ENCODE results near the gene PHOX2B. TPM values are rescaled to one million over a fixed set of nuclear protein-coding genes. Genes with fewer than 3 reads are reported as not detected.

The PHOX2B gene
- not detected in 2 replicates for total RNA-seq (2014; rRNA removed; shearing (Covaris generic); ENCODE audit: low replicate concordance)

- no peak for DNase-seq (ENCODE audit: low read depth)
- in situ Hi-C loops (cut with HindIII; ENCODE audit: low pct_unique_long_range_greater_than_20kb, low sequenced_read_pairs): no loop called here
These were observed at the start of gene PHOX2B for GRCh38 chr4:41748571-41749475. Gene PHOX2B, minus strand, starts transcription at chr4:41748725. Its CDS starts 115 bp downstream, at chr4:41748610.

DNA sequence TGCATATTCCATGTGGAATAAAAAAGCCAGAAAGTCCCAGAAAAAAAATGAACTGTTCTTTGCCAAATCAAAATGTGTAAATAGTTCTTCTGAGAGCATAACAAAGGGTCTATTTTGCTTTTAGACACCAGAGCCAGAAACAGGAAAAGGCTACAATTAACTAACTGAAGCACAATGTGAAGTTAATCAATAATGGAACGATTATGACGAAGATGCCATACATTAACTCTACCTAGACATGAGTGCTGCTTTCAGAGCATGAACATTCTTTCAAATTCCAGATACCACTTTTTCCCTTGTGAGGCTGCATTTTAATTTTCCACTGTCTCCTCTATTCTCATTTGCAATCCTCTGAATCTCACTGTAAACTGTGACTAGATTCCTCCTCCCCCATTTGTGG lies 48.7 kb upstream of the PHOX2B start:
- DNase-seq (ENCODE audit: low read depth): no peak
- in situ Hi-C loops (cut with HindIII; ENCODE audit: low pct_unique_long_range_greater_than_20kb, low sequenced_read_pairs): no loop called here

DNA sequence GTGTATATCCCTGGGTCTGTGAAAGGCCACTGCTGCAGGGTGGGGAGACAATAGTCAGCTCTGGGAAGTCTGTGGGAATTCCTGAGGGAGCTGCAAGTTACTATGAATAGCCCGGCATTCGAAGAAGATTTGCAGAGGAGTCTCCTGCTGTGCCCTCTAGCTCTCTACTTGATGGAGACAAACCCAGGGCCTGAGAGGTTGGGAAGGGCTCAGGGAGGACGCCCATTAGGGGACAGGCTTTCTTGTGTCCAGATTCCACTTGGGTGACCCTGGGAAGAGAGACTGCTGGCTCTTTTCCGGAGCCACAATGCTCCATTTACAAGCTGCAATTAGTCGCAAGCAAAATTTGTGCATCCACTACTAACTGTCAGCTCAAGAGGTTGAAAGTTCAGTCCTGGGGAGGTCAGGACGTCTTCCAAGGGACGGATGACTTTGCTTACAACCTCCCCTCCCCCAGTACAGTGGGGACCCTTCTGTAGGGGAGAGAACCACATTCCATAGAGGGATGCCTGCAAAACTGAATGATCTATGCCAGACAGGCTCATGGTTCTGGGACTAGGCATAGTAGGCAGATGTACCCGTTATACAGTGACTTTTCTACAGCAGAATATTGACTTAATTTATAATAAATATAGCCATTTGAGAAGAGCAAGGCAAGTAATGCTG lies 48.2 kb upstream of the PHOX2B start:
- in situ Hi-C loops (cut with HindIII; ENCODE audit: low pct_unique_long_range_greater_than_20kb, low sequenced_read_pairs): no loop called here
- DNase-seq (ENCODE audit: low read depth): no peak

DNA sequence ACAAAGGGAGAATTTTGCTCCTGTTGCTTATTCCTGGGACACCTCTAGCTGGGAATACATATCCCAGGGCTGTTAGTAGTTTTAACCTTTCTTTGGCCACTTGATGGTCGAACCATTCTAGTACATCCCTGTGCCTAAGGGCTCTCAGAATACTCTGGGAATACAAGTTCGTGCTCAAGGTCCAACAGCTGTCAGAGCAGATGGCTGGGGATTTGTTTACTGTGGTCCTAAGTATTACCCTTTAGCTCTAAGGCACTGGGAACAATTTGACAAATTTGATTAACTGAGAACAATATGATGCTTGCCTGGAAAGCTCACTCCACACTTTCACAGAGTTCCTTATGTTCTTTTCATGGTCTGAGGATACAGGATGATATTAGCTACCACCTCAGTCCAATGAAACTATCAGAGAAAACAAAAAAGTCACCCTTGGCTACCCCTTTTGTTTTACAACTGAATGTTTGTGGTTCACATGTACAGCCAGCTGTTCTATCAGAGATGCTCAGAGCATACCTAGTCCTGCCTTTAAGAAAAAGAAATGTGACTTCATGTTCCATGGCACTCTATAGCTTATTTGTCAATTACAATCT lies 47.4 kb upstream of the PHOX2B start:
- in situ Hi-C loops (cut with HindIII; ENCODE audit: low pct_unique_long_range_greater_than_20kb, low sequenced_read_pairs): no loop called here
- DNase-seq (ENCODE audit: low read depth): no peak

GRCh38 chr4:41792166-41792565 lies 43.6 kb upstream of the PHOX2B start:
- no peak for DNase-seq (ENCODE audit: low read depth)
- in situ Hi-C loops (cut with HindIII; ENCODE audit: low pct_unique_long_range_greater_than_20kb, low sequenced_read_pairs): no loop called here

DNA sequence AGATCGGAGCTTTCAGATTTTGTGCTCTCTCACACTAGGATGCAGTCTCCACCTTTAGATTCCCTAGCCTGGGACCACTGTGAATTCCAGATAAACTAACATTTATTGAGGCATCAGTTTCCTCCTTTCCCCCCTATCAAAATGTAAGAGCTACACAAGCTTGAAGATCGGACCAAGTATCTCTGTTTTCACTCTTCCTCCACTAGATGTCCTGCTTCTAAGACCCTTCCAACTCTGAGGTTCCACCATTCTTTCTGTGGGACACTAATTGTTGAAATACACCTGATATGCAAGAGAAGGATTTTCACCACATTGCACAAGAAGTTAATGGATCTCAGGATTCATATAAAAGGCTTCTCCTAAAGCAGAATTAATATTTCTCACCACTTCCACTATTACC lies 43.0 kb upstream of the PHOX2B start:
- in situ Hi-C loops (cut with HindIII; ENCODE audit: low pct_unique_long_range_greater_than_20kb, low sequenced_read_pairs): no loop called here
- DNase-seq (ENCODE audit: low read depth): no peak

DNA sequence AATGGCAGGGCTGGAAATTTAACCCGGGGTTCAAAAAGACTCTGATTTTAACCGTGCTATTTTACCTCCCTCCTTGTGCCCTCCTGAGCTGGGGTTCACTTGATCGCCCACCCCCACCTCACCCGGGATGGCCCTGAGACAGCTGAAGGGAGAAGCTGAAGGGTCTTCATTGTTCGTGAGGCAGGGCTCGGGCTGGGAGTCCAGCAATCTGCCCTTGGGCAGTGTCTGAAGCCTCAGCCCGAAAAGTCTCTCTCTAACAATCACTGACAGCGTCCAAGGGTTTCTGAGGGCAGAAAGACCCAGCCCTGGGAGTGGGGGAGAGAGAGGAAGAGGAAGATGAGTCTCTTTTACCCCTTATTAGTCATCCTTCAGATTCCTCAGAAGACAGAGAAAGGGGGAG lies 39.4 kb upstream of the PHOX2B start:
- in situ Hi-C loops (cut with HindIII; ENCODE audit: low pct_unique_long_range_greater_than_20kb, low sequenced_read_pairs): no loop called here
- DNase-seq (ENCODE audit: low read depth): no peak

GRCh38 chr4:41785665-41786064 lies 37.1 kb upstream of the PHOX2B start:
- in situ Hi-C loops (cut with HindIII; ENCODE audit: low pct_unique_long_range_greater_than_20kb, low sequenced_read_pairs): no loop called here
- DNase-seq (ENCODE audit: low read depth): no peak

DNA sequence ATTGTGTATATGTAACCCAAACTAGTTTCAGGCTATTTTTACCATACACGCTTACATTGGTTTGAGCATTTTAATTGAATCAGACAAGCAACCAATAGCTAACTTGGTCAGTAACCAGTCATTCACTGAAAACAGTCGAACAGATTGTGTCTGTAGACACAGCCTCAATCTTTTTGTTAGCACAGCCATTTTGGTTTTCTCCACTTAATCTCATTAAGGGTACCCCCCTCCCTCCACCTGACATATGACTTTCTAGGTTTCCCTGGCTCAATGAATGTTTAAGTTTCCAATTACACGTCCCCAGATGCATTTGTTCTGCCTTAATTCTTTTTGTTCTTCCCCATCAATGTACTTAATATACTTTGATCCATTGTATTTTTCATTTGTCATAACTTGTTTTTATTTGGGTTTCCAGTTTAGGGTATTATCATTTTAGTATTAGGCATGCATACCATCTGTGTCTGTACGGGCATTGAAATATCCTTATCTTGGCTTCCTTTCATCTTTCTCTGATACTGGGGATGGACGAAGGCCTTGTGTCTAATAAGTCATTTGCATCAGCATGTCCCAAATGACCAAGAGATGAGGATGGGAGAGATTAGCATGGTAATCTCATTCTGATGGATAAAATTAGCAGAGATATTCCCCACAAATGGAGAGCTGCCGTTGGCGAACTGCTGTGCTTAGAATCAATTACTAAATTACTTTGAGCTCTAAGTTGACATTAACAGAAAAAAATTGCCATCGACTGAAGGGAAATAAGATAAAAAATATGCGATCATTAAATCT lies 35.9 kb upstream of the PHOX2B start:
- no peak for DNase-seq (ENCODE audit: low read depth)
- in situ Hi-C loops (cut with HindIII; ENCODE audit: low pct_unique_long_range_greater_than_20kb, low sequenced_read_pairs): no loop called here

DNA sequence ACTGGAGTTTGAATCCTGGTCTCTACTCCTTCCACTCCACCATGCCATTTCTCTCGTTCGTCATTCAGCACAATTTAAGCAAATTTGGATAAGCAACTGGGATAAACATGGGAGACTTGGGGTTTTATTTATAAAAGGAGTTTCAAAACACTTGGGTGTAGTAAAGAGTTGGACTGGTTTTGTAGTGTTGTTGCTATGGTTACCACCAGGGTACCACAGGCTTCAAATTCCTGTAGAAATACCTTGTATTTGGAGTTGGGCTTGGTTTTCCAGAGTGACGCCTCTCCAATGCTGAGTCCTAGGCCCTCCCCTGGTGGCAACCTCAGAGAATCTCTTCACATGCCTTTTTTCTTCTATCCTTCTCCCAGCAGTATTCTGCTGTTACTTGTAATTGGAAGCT lies 27.9 kb upstream of the PHOX2B start:
- in situ Hi-C loops (cut with HindIII; ENCODE audit: low pct_unique_long_range_greater_than_20kb, low sequenced_read_pairs): no loop called here
- no peak for DNase-seq (ENCODE audit: low read depth)

DNA sequence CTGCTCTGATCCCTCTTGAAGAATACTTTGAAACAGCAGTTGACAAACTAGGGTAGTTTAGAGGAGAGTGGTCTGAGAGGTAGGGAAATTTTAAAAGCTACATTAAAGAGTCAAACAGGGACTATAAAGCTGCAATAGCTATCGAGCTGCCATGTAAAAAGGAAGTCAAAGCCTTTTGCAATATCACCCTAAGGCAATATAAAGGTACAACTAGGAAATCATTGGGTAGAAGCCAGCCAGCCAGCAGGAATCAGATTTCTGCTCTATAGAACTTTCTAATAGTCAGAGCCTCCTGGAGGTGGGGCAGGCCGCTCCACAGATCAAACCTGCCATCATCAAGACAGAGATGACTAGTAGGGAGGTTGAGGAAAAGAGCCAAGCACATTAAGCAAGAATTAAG lies 15.2 kb upstream of the PHOX2B start:
- in situ Hi-C loops (cut with HindIII; ENCODE audit: low pct_unique_long_range_greater_than_20kb, low sequenced_read_pairs): no loop called here
- no peak for DNase-seq (ENCODE audit: low read depth)

DNA sequence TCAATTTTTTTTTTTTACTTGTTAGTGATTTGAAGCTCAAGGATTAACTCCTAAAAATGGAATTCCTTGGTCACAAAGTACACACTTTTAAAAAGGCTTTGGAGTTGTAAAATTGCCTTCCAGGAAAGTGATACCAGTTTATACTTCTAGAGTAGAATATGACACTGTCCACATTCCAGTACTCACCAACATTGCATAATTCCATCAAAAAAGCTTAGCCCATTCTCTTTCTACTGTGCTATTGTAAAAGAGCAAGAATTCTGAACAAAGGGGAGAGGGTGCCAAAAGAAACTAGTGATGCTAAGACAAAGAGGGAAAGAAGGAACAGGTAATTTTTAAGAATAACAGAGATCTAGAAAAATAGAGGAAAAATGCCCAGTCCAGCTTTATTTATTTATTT lies 10.4 kb upstream of the PHOX2B start:
- no peak for DNase-seq (ENCODE audit: low read depth)
- in situ Hi-C loops (cut with HindIII; ENCODE audit: low pct_unique_long_range_greater_than_20kb, low sequenced_read_pairs): no loop called here

- no peak for DNase-seq (ENCODE audit: low read depth)
These were observed 9.1 kb upstream of the PHOX2B start for GRCh38 chr4:41757521-41758156.

DNA sequence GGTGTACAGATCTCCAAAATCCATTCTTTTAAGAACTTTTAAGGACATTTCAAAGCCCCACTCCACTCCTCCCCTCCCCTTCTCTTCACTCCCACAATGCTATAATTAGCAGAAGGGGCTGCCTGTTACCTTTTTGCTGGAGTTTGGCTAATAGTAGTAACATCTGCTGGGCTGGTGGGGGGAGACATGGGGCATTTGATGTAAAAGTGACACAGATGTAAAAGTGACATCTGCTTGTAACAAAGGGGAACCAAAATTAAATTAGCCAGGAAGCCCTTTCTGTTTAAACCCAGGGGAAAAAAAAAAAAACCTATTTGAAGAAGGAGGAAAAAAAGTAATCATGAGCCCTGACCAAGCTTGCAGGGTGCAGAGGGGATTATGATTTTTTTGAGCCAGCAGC lies 5.4 kb upstream of the PHOX2B start:
- in situ Hi-C loops (cut with HindIII; ENCODE audit: low pct_unique_long_range_greater_than_20kb, low sequenced_read_pairs): no loop called here
- no peak for DNase-seq (ENCODE audit: low read depth)

More at GRCh38 chr4:41757521-41758156, 9.1 kb upstream of the PHOX2B start:
- in situ Hi-C loops (cut with HindIII; ENCODE audit: low pct_unique_long_range_greater_than_20kb, low sequenced_read_pairs): no loop called here

GRCh38 chr4:41752081-41752836 lies 3.7 kb upstream of the PHOX2B start:
- in situ Hi-C loops (cut with HindIII; ENCODE audit: low pct_unique_long_range_greater_than_20kb, low sequenced_read_pairs): no loop called here
- no peak for DNase-seq (ENCODE audit: low read depth)

DNA sequence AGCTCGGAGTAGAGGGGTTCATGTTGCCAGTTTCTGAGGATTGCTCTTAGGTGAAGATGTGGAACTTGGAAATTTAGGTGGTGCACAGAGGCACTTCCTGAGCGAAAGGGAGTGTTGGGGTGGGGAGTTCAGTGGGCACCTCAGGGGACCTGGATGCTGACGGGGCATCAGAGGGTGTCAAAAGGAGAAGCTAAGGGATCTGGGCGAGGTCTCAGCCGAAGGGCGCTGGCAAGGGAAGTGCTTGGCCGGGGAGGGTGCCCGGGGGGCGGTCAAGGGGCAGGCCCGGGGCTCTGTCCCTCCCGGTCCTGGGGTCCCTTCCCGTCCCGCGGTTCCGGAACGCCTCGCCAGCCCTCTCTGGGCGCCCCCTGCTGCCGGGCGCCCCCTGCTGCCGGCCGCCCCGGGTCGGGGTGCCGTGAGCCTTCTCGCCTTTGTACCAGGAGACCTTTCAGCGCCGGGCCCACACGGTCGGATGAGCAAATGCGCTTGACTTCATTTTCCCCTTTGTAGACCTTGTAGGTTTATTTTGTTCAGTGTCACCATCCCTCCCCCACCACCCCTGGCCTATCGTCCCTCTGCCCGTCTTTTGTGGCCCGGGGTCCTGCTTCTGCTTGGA lies 3.0 kb upstream of the PHOX2B start:
- no peak for DNase-seq (ENCODE audit: low read depth)
- in situ Hi-C loops (cut with HindIII; ENCODE audit: low pct_unique_long_range_greater_than_20kb, low sequenced_read_pairs): no loop called here

Measured in Caki2 (cell line).